B cell (primary cell): ENCODE measurements around the gene ANAPC4. TPM values are rescaled to one million over a fixed set of nuclear protein-coding genes. Genes with fewer than 3 reads are reported as not detected.

ENCODE experiments used
- ATAC-seq: fragments of 200-7000 bp; cut with Tn5 transposase; one replicate; pipeline ENCODE4 v1.10.0; 2021; ENCODE audit warnings: low read depth, mild to moderate bottlenecking, moderate number of reproducible peaks, moderate library complexity
- CTCF ChIA-PET: fragments of 350-600 bp; sonication (Branson Sonifier 250); formaldehyde crosslinking; loops from one replicate; lab custom pipeline; 2021; ENCODE audit warnings: antibody characterized with exemption, inconsistent platforms; lab: Charles Lee
- POLR2A ChIA-PET: fragments of 350-600 bp; sonication (Branson Sonifier 250); formaldehyde crosslinking; loops from one replicate; lab custom pipeline; 2021; ENCODE audit warnings: antibody characterized with exemption; lab: Charles Lee
- DNase-seq: peaks from one replicate; pipeline ENCODE4 v3.0.0; 2013
- H2AFZ ChIP-seq: 2 replicates; pipeline ENCODE4 v1.6.1; 2012; ENCODE audit warnings: mild to moderate bottlenecking, low read depth, low read length; ENCODE audit not compliant: insufficient read depth, poor library complexity, severe bottlenecking
- H3K27ac ChIP-seq, 2 donors: 1 replicate in 1 of 2; 2 replicates in 1 of 2; pipeline ENCODE4 v1.5.1; 2012 to 2013; ENCODE audit warnings: low read length in 2 of 2, mild to moderate bottlenecking in 2 of 2, moderate library complexity in 1 of 2
- H3K27me3 ChIP-seq, 4 experiments: fragments of 200-600 bp in 1 of 4; sonication (generic) in 1 of 4; replicated peaks in 1 of 4; 1 replicate in 2 of 4; 2 replicates in 2 of 4; pipeline versions ENCODE4 v1.6.1 to v1.7.0; 2013 to 2016; ENCODE audit warnings: low read length in 3 of 4, mild to moderate bottlenecking in 2 of 4, mixed read lengths in 1 of 4, moderate library complexity in 1 of 4; ENCODE audit not compliant: insufficient read depth in 4 of 4, control insufficient read depth in 3 of 4; ENCODE audit errors: control extremely low read depth in 1 of 4
- H3K36me3 ChIP-seq, 2 experiments: replicated peaks in 1 of 2; 1 replicate in 1 of 2; 2 replicates in 1 of 2; pipeline versions ENCODE4 v1.6.1 to v1.7.1; 2013; ENCODE audit warnings: low read length in 1 of 2; ENCODE audit not compliant: insufficient read depth in 2 of 2, control insufficient read depth in 1 of 2; ENCODE audit errors: control extremely low read depth in 1 of 2, extremely low read depth in 1 of 2
- H3K4me1 ChIP-seq, 2 donors: fragments of 200-600 bp in 1 of 2; sonication (generic) in 1 of 2; 1 replicate in 1 of 2; 2 replicates in 1 of 2; pipeline versions ENCODE4 v1.5.1 to v1.6.1; 2013 to 2017; ENCODE audit warnings: low read length in 2 of 2; ENCODE audit not compliant: control insufficient read depth in 2 of 2, insufficient read depth in 2 of 2
- H3K4me2 ChIP-seq: replicated peaks from 2 replicates; pipeline ENCODE3; 2012; ENCODE audit warnings: mild to moderate bottlenecking, low read depth, low read length; ENCODE audit not compliant: poor library complexity, severe bottlenecking
- H3K4me3 ChIP-seq, 5 experiments: fragments of 200-600 bp in 1 of 5; sonication (generic) in 1 of 5; 1 replicate in 3 of 5; 2 replicates in 2 of 5; pipeline versions ENCODE4 v1.5.1 to v1.7.0; 2011 to 2016; ENCODE audit warnings: low read length in 4 of 5, mild to moderate bottlenecking in 4 of 5, low read depth in 2 of 5, control low read depth in 1 of 5, moderate library complexity in 1 of 5; ENCODE audit not compliant: insufficient read depth in 1 of 5; ENCODE audit errors: control extremely low read depth in 1 of 5, extremely low read depth in 1 of 5
- H3K79me2 ChIP-seq: fragments of 200-600 bp; sonication (generic); one replicate; pipeline ENCODE4 v1.6.0; 2016; ENCODE audit warnings: low read length; ENCODE audit not compliant: control insufficient read depth, insufficient read depth
- H3K9ac ChIP-seq: fragments of 200-600 bp; sonication (generic); 2 replicates; pipeline ENCODE4 v1.6.1; 2017; ENCODE audit warnings: mild to moderate bottlenecking, low read length, moderate library complexity
- H3K9me3 ChIP-seq, 3 donors: one replicate each; pipeline versions ENCODE4 v1.6.1 to v1.7.1; 2013; ENCODE audit warnings: low read length in 2 of 3; ENCODE audit not compliant: control insufficient read depth in 2 of 3, insufficient read depth in 1 of 3; ENCODE audit errors: control extremely low read depth in 1 of 3
- H4K20me1 ChIP-seq: 2 replicates; pipeline ENCODE4 v1.6.0; 2012; ENCODE audit warnings: mild to moderate bottlenecking, low read length; ENCODE audit not compliant: insufficient read depth, control insufficient read depth, poor library complexity, severe bottlenecking
- H3K27ac Mint-ChIP-seq: one replicate; pipeline ENCODE4 v1.8.0; 2021; ENCODE audit warnings: mixed read lengths
- H3K27me3 Mint-ChIP-seq: one replicate; pipeline ENCODE4 v1.8.0; 2021; ENCODE audit warnings: mixed read lengths
- H3K4me1 Mint-ChIP-seq: one replicate; pipeline ENCODE4 v1.8.0; 2021; ENCODE audit warnings: mixed read lengths
- H3K4me3 Mint-ChIP-seq: one replicate; pipeline ENCODE4 v1.8.0; 2021; ENCODE audit warnings: mixed read lengths
- H3K9me3 Mint-ChIP-seq: one replicate; pipeline ENCODE4 v1.8.0; 2022; ENCODE audit warnings: mixed read lengths; ENCODE audit not compliant: insufficient read depth
- CTCF ChIP-seq: fragments of 200-600 bp; IDR thresholded peaks from one replicate; pipeline ENCODE4 v1.8.0; 2022; ENCODE audit warnings: antibody characterized with exemption, mild to moderate bottlenecking
- EZH2 ChIP-seq: IDR thresholded peaks from 2 replicates; pipeline ENCODE4 v1.6.1; 2012; ENCODE audit warnings: borderline replicate concordance, low read depth, mild to moderate bottlenecking, moderate library complexity, low read length; ENCODE audit not compliant: insufficient read depth, poor library complexity, severe bottlenecking
- WGBS: methylation state at CpG from one replicate; pipeline ENCODE4 v1.1.5; 2013; ENCODE audit warnings: missing lambda C conversion rate; ENCODE audit not compliant: insufficient coverage; 5-methylcytosine and 5-hydroxymethylcytosine counted together
- intact Hi-C: fragments of 100-400 bp; cut with micrococcal nuclease; formaldehyde crosslinking; loops from one replicate; pipeline ENCODE4 v1.10.0; 2022
- polyA plus RNA-seq: library from polyadenylated mRNA; depleted of rRNA; stranded (reverse); fragments of >200 nt; gene quantifications from 2 replicates; pipeline ENCODE4 v1.2.3, GENCODE V29; 2012
- total RNA-seq, 2 donors: library from RNA; stranded (reverse); fragments of 120-200 nt in 1 of 2; gene quantifications; 1 replicate in 1 of 2; 2 replicates in 1 of 2; pipeline versions ENCODE4 v1.2.3 to v1.2.4, GENCODE V29; 2013 to 2022

ANAPC4 gene
- total and polyA plus RNA-seq, 2 donors (not counting 1 experiment from before 2014, with no cell fraction given) = 18.4 to 52.6 TPM

- H3K4me3 ChIP-seq = no peak overlapping the region
- no peaks in the 10 kb centered on the region for H3K27me3 Mint-ChIP-seq
- H3K9me3 ChIP-seq = peaks cover 0 to 5% (median 0%) of the 10 kb centered on the region in 3 donors
- ChIA-PET CTCF (no interaction called here), POLR2A (no interaction called here)
- H3K27ac Mint-ChIP-seq = no peak overlapping the region
- H3K27ac ChIP-seq = no peak overlapping the region
- H3K9me3 Mint-ChIP-seq = no peaks in the 10 kb centered on the region
- DNase-seq (no peak), ATAC-seq (no peak)
- H3K79me2 ChIP-seq = no peaks in the 10 kb centered on the region
- H4K20me1 ChIP-seq = no peaks in the 10 kb centered on the region
- no peaks in the 10 kb centered on the region for H3K27me3 ChIP-seq
- no peaks in the 10 kb centered on the region for H3K36me3 ChIP-seq
- intact Hi-C loops = no loop called here
- no peak for TF ChIP-seq EZH2
- TF ChIP-seq CTCF = no peak
- peaks cover 3% of the 10 kb centered on the region for H3K4me1 Mint-ChIP-seq
- WGBS = 86% methylated on average over 2 of the region's 4 CpGs
- no peak overlapping the region for H3K4me2 ChIP-seq
- H2AFZ ChIP-seq = no peak overlapping the region
- H3K4me1 ChIP-seq = no peaks in the 10 kb centered on the region
- H3K4me3 Mint-ChIP-seq = no peak overlapping the region
- H3K9ac ChIP-seq = no peak overlapping the region
These were observed 48.3 kb downstream of the ANAPC4 start for GRCh38 chr4:25425361-25425760.

- no peak overlapping the region for H3K4me3 ChIP-seq
- Mint-ChIP-seq H3K4me1 (no peaks in the 10 kb centered on the region), H3K4me3 (no peak overlapping the region), H3K27me3 (no peaks in the 10 kb centered on the region), H3K9me3 (no peaks in the 10 kb centered on the region), H3K27ac (no peak overlapping the region)
- ChIA-PET CTCF (no interaction called here), POLR2A (no interaction called here)
- no peak overlapping the region for H3K9ac ChIP-seq
- TF ChIP-seq CTCF (no peak), EZH2 (no peak)
- no peak overlapping the region for H2AFZ ChIP-seq
- no peaks in the 10 kb centered on the region for H4K20me1 ChIP-seq
- H3K27me3 ChIP-seq = no peaks in the 10 kb centered on the region
- H3K4me2 ChIP-seq = no peak overlapping the region
- peaks cover 0 to 5% (median 0%) of the 10 kb centered on the region in 3 donors for H3K9me3 ChIP-seq
- WGBS = 70% methylated on average over 2 of the region's 5 CpGs
- H3K27ac ChIP-seq = no peak overlapping the region
- no peak for DNase-seq
- no peak for ATAC-seq
- intact Hi-C loops = no loop called here
- H3K4me1 ChIP-seq = no peaks in the 10 kb centered on the region
- no peaks in the 10 kb centered on the region for H3K36me3 ChIP-seq
- H3K79me2 ChIP-seq = no peaks in the 10 kb centered on the region
These were observed 50.8 kb downstream of the ANAPC4 start for GRCh38 chr4:25427871-25428270.
